ENCODE measurements around the gene ZNF628. TPM values are rescaled to one million over a fixed set of nuclear protein-coding genes. Genes with fewer than 3 reads are reported as not detected.
A peak's percentile ranks its signal among the peaks of the same experiment; 100 is the strongest.

Gene ZNF628
- total RNA-seq, 4 donors from 2014 or later: 5.4 to 17.9 (median 12.2) TPM

- H3K4me3 ChIP-seq (ENCODE audit: low read depth, poor library complexity, severe bottlenecking): no peak overlapping the region
- no peak for DNase-seq (ENCODE audit: low spot score in 2 of 2)
- 79 to 86% methylated on average over 16 of the region's 16 CpGs for whole genome bisulfite sequencing, 2 donors
- no peak for TF ChIP-seq POLR2A (IDR thresholded peaks at IDR 0.05)
- TF ChIP-seq CTCF (IDR thresholded peaks at IDR 0.05): no peak
- intact Hi-C loops (cut with DNase I; ENCODE audit: low total_unique reads): no loop called here
Observed at GRCh38 chr19:55457683-55458457, 18.5 kb upstream of the ZNF628 start.

- WGBS, 2 donors: 62% methylated on average over 8 of the region's 8 CpGs
- intact Hi-C loops (cut with DNase I; ENCODE audit: low total_unique reads): no loop called here
- no peak for TF ChIP-seq CTCF (IDR thresholded peaks at IDR 0.05)
- no peak for TF ChIP-seq POLR2A (IDR thresholded peaks at IDR 0.05)
- no peak overlapping the region for H3K4me3 ChIP-seq (ENCODE audit: low read depth, poor library complexity, severe bottlenecking)
- DNase-seq (ENCODE audit: low spot score in 2 of 2): no peak
Observed at GRCh38 chr19:55459551-55459949, 16.9 kb upstream of the ZNF628 start.

- WGBS, 2 donors: 17 to 23% methylated on average over 16 of the region's 16 CpGs
- intact Hi-C loops (cut with DNase I; ENCODE audit: low total_unique reads): no loop called here
- no peak overlapping the region for H3K4me3 ChIP-seq (ENCODE audit: low read depth, poor library complexity, severe bottlenecking)
- DNase-seq (ENCODE audit: low spot score in 2 of 2): no peak
- TF ChIP-seq CTCF (IDR thresholded peaks at IDR 0.05) (no peak), POLR2A (IDR thresholded peaks at IDR 0.05) (no peak)
Observed at GRCh38 chr19:55459950-55460657, 16.3 kb upstream of the ZNF628 start.

- intact Hi-C loops (cut with DNase I; ENCODE audit: low total_unique reads): no loop called here
- peak overlapping the region; percentile 55 for H3K4me3 ChIP-seq (ENCODE audit: low read depth, poor library complexity, severe bottlenecking)
- WGBS, 2 donors: 4 to 5% methylated on average over 23 to 24 of the region's 24 CpGs
- peak; percentile 85 to 97 for DNase-seq (ENCODE audit: low spot score in 2 of 2)
- TF ChIP-seq POLR2A (IDR thresholded peaks at IDR 0.05): no peak
- TF ChIP-seq CTCF (IDR thresholded peaks at IDR 0.05): no peak
Observed at GRCh38 chr19:55460670-55461258, 15.7 kb upstream of the ZNF628 start.

- TF ChIP-seq CTCF (IDR thresholded peaks at IDR 0.05): no peak
- TF ChIP-seq POLR2A (IDR thresholded peaks at IDR 0.05): no peak
- peak within 1 kb of the TSS; percentile 55 for H3K4me3 ChIP-seq (ENCODE audit: low read depth, poor library complexity, severe bottlenecking)
- WGBS, 2 donors: 1% methylated on average over 42 to 53 of the region's 54 CpGs
- intact Hi-C loops (cut with DNase I; ENCODE audit: low total_unique reads): no loop called here
- peak; percentile 100 for DNase-seq (ENCODE audit: low spot score in 2 of 2)
Observed at GRCh38 chr19:55461259-55461973, 15.0 kb upstream of the ZNF628 start, which contains the start of gene ISOC2. ISOC2 (minus strand) TSS chr19:55461642; CDS start chr19:55456486, 5,156 bp downstream.
